Trophoblast cell (in vitro differentiated cells and primary cell): ENCODE data around the gene DUSP9.
A peak's percentile ranks its signal among the peaks of the same experiment; 100 is the strongest.

Source experiments
- DNase-seq, 2 donors: peaks; one replicate each; pipeline ENCODE4 v3.0.0-alpha.2; 2016
- H2AFZ ChIP-seq: 2 replicates; pipeline ENCODE4 v1.6.1; 2013; ENCODE audit warnings: low read length, moderate library complexity, mild to moderate bottlenecking; ENCODE audit not compliant: insufficient read depth, poor library complexity
- H2AK5ac ChIP-seq: 2 replicates; pipeline ENCODE4 v1.6.1; 2013; ENCODE audit warnings: mild to moderate bottlenecking, low read length
- H2BK120ac ChIP-seq: 2 replicates; pipeline ENCODE4 v1.6.1; 2013; ENCODE audit warnings: low read length, mild to moderate bottlenecking, moderate library complexity; ENCODE audit not compliant: insufficient read depth, poor library complexity
- H2BK12ac ChIP-seq: 2 replicates; pipeline ENCODE4 v1.6.1; 2013; ENCODE audit warnings: mild to moderate bottlenecking, low read length, moderate library complexity
- H2BK5ac ChIP-seq: 2 replicates; pipeline ENCODE4 v1.6.1; 2013; ENCODE audit warnings: low read length, low read depth, moderate library complexity, mild to moderate bottlenecking; ENCODE audit not compliant: poor library complexity
- H3K14ac ChIP-seq: 2 replicates; pipeline ENCODE4 v1.6.1; 2013; ENCODE audit warnings: mild to moderate bottlenecking, low read length
- H3K18ac ChIP-seq: 2 replicates; pipeline ENCODE4 v1.6.1; 2013; ENCODE audit warnings: mild to moderate bottlenecking, low read length
- H3K23ac ChIP-seq: 2 replicates; pipeline ENCODE4 v1.6.1; 2013; ENCODE audit warnings: low read length
- H3K27ac ChIP-seq: 2 replicates; pipeline ENCODE4 v1.5.1; 2013; ENCODE audit warnings: low read depth, mild to moderate bottlenecking, inconsistent platforms, low read length, moderate library complexity
- H3K27me3 ChIP-seq: 2 replicates; pipeline ENCODE4 v1.6.1; 2013; ENCODE audit warnings: inconsistent platforms, mild to moderate bottlenecking, low read length, moderate library complexity; ENCODE audit not compliant: insufficient read depth
- H3K36me3 ChIP-seq, 2 experiments: 1 replicate in 1 of 2; 2 replicates in 1 of 2; pipeline ENCODE4 v1.6.1; 2013; ENCODE audit warnings: low read length in 2 of 2, mild to moderate bottlenecking in 2 of 2, moderate library complexity in 1 of 2; ENCODE audit not compliant: insufficient read depth in 2 of 2, control insufficient read depth in 1 of 2
- H3K4ac ChIP-seq: 2 replicates; pipeline ENCODE4 v1.6.1; 2013; ENCODE audit warnings: low read depth, mild to moderate bottlenecking, low read length, moderate library complexity
- H3K4me1 ChIP-seq, 2 experiments: 1 replicate in 1 of 2; 2 replicates in 1 of 2; pipeline ENCODE4 v1.6.1; 2013; ENCODE audit warnings: low read length in 2 of 2, mild to moderate bottlenecking in 2 of 2, moderate library complexity in 1 of 2; ENCODE audit not compliant: insufficient read depth in 2 of 2, control insufficient read depth in 1 of 2
- H3K4me2 ChIP-seq: 2 replicates; pipeline ENCODE4 v1.6.1; 2013; ENCODE audit warnings: inconsistent platforms, mild to moderate bottlenecking, low read length, moderate library complexity
- H3K4me3 ChIP-seq: 2 replicates; pipeline ENCODE4 v1.5.1; 2013; ENCODE audit warnings: mild to moderate bottlenecking, low read depth, low read length, inconsistent platforms
- H3K79me1 ChIP-seq: one replicate; pipeline ENCODE4 v1.6.1; 2013; ENCODE audit warnings: low read length
- H3K79me2 ChIP-seq: 2 replicates; pipeline ENCODE4 v1.6.1; 2013; ENCODE audit warnings: low read length, mild to moderate bottlenecking; ENCODE audit not compliant: control insufficient read depth, insufficient read depth, poor library complexity
- H3K9ac ChIP-seq: 2 replicates; pipeline ENCODE4 v1.6.1; 2013; ENCODE audit warnings: mild to moderate bottlenecking, low read length
- H3K9me3 ChIP-seq: 2 replicates; pipeline ENCODE4 v1.6.1; 2013; ENCODE audit warnings: low read depth, mild to moderate bottlenecking, control low read depth, inconsistent platforms, low read length; ENCODE audit not compliant: insufficient read depth
- H4K12ac ChIP-seq: 2 replicates; pipeline ENCODE4 v1.6.1; 2013; ENCODE audit warnings: low read depth, mild to moderate bottlenecking, low read length, moderate library complexity
- H4K8ac ChIP-seq: 2 replicates; pipeline ENCODE4 v1.6.1; 2013; ENCODE audit warnings: low read depth, mild to moderate bottlenecking, low read length, moderate library complexity
- H4K91ac ChIP-seq: one replicate; pipeline ENCODE4 v1.6.1; 2013; ENCODE audit warnings: low read depth, mild to moderate bottlenecking, low read length, moderate library complexity
- WGBS: extraction: QIAGEN DNeasy Blood & Tissue Kit; methylation state at CpG from one replicate; pipeline ENCODE4 v1.1.7; 2013; ENCODE audit warnings: missing lambda C conversion rate; ENCODE audit not compliant: insufficient read length, insufficient coverage; ENCODE audit errors: extremely low coverage; 5-methylcytosine and 5-hydroxymethylcytosine counted together

Gene DUSP9

DNA sequence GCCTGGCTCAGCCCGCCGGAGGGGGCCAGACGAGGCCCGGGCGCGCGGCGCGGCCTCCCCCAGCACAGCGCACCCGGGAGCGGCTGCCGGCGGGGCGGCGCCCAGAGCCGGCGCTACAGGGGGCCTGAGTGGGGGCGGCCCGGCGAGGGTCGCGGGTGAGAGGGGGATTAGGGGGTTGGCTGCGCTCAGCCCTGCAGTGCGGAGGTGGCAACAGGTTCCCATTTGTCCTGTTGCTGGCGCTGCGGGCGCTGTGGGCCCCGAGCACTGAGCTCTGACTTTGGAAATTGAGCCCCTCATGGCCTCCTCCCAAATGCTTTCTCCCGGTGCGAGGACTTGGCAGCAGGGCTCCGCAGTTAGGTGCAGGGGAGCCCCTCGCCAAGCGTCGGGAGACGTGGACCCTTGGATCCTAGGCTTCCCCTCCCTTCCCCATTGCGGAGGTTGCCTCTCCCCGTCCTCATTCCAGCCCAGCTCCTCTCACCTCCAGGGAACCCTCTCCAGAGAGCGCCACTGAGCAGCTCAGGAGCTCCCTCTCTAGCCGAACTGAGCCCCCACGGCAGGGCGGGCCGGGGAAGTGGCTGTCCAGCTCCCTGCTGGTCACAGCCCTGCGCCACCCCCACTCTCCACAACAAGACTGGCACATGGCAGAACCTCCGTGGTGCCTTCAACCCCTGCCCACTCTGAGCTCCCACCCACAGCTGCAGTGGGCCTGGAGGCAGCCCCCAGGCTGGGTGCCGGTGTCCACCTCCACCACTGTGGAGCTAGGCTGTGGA, 2.5 kb upstream of the DUSP9 start:
- H3K4ac ChIP-seq: no peak overlapping the region
- no peaks in the 10 kb centered on the region for H3K79me2 ChIP-seq
- no peaks in the 10 kb centered on the region for H3K79me1 ChIP-seq
- H3K27ac ChIP-seq: no peak overlapping the region
- H3K9me3 ChIP-seq: peaks cover 2% of the 10 kb centered on the region
- no peaks in the 10 kb centered on the region for H3K36me3 ChIP-seq
- no peak overlapping the region for H2BK12ac ChIP-seq
- DNase-seq: no peak
- no peak overlapping the region for H3K9ac ChIP-seq
- H4K91ac ChIP-seq: no peak overlapping the region
- no peak overlapping the region for H3K23ac ChIP-seq
- no peak overlapping the region for H4K8ac ChIP-seq
- no CpG with 5 or more reads among the region's 46 CpGs for WGBS
- peak overlapping the region; percentile 27 for H3K4me2 ChIP-seq
- no peak overlapping the region for H2BK5ac ChIP-seq
- no peak overlapping the region for H3K4me3 ChIP-seq
- H3K18ac ChIP-seq: no peak overlapping the region
- no peak overlapping the region for H4K12ac ChIP-seq
- H3K27me3 ChIP-seq: peaks cover 63% of the 10 kb centered on the region
- peaks cover 7% of the 10 kb centered on the region in 2 experiments for H3K4me1 ChIP-seq
- no peak overlapping the region for H2AFZ ChIP-seq
- H2BK120ac ChIP-seq: no peak overlapping the region
- H2AK5ac ChIP-seq: no peak overlapping the region
- no peak overlapping the region for H3K14ac ChIP-seq

DNA sequence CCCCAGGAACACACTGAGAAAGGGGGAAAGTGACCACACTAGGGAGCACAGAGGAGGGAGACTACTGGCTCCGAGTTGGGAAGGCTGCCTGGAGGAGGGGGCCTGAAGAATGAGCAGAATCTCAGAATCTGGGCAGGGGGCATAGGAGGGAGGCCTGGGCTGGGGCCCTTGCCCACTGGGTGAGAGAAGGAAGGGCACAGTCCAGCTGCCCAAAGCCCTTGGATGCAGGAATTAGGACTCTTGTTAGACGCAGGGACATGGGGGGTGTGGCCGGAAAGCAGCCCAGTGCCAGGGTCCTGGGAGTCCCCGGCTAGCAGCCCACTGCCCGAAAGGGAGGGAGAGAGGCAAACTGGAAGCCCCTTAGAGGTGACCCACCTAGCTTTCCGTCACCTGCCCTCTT, 1.9 kb upstream of the DUSP9 start:
- Histone ChIP-seq H3K9me3 (peaks cover 2% of the 10 kb centered on the region), H3K4me3 (no peak overlapping the region), H4K91ac (no peak overlapping the region), H2AK5ac (no peak overlapping the region), H2BK12ac (no peak overlapping the region), H3K27ac (no peak overlapping the region), H3K14ac (no peak overlapping the region), H4K12ac (no peak overlapping the region), H4K8ac (no peak overlapping the region), H3K23ac (no peak overlapping the region), H3K79me2 (no peaks in the 10 kb centered on the region), H3K18ac (no peak overlapping the region), H3K4me1 (peaks cover 7% of the 10 kb centered on the region in 2 experiments), H3K36me3 (no peaks in the 10 kb centered on the region), H3K27me3 (peaks cover 63% of the 10 kb centered on the region), H2AFZ (no peak overlapping the region), H3K79me1 (no peaks in the 10 kb centered on the region), H3K4ac (no peak overlapping the region), H2BK5ac (no peak overlapping the region), H3K9ac (no peak overlapping the region), H2BK120ac (no peak overlapping the region), H3K4me2 (no peak overlapping the region)
- WGBS: no CpG with 5 or more reads among the region's 6 CpGs
- no peak for DNase-seq

DNA sequence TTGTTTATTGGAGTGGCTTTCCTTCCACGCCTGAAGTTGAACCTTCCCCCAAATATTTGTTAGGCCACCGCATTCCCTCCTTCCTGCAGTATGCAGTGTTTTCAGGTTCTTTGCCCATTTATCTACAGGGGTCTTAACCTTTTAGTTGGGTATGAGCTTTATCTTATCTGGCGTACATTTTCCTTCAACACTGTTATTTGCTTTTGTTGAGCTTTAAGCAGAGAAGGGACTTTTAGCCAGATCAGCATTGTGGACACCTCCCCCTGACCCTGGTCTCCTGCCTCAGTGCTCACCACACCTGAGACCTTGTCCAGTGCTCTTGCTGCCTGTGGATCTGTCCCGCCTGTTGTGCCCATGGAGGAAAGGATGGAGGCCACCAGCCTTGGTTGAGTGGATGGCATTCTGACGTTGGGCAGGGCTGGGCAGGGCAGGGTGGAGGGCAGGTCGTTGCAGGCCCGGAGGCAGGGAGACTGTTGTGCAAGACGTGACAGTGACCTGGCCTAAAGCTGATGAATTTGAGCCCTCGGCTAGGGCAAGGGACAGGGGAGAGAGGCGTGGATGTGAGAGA, 998 bp upstream of the DUSP9 start:
- H3K79me2 ChIP-seq: no peaks in the 10 kb centered on the region
- WGBS: no CpG with 5 or more reads among the region's 10 CpGs

DNA sequence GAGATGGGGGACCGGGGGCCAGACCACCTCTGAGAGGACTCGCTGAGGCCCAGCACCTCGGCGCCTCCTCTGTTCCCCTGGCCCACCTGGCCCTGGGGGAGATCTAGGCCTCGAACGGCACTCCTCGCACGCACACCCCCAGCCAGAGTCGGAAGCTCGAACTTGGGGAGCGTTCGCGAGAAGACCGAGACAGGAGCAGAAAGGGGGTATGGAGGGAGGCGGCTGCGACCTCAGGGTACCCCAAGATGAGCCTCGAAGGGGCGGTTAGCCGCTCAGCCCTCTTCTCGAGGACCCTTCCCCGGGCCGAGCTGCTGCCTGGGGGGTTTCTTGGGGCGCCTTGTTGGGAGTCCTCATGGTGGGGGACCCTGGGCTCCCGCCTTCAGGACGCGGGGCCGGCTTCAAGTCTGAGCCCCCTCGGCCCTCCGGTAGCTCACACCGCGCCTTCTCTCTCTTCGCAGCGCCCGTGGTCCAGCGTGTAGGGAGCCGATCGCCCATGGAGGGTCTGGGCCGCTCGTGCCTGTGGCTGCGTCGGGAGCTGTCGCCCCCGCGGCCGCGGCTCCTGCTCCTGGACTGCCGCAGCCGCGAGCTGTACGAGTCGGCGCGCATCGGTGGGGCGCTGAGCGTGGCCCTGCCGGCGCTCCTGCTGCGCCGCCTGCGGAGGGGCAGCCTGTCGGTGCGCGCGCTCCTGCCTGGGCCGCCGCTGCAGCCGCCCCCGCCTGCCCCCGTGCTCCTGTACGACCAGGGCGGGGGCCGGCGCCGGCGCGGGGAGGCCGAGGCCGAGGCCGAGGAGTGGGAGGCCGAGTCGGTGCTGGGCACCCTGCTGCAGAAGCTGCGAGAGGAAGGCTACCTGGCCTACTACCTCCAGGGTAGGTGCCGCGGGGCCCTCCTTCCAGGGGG, 706 bp downstream of the DUSP9 start:
- no peak overlapping the region for H4K91ac ChIP-seq
- H2BK120ac ChIP-seq: no peak overlapping the region
- no peak overlapping the region for H3K18ac ChIP-seq
- peaks cover 7% of the 10 kb centered on the region in 2 experiments for H3K4me1 ChIP-seq
- no peak overlapping the region for H3K4ac ChIP-seq
- no peak for DNase-seq
- no peak overlapping the region for H3K9ac ChIP-seq
- no peak overlapping the region for H2AFZ ChIP-seq
- no peak overlapping the region for H3K4me2 ChIP-seq
- H3K23ac ChIP-seq: no peak overlapping the region
- no peaks in the 10 kb centered on the region for H3K79me2 ChIP-seq
- H4K12ac ChIP-seq: no peak overlapping the region
- no CpG with 5 or more reads among the region's 85 CpGs for WGBS
- H2BK5ac ChIP-seq: no peak overlapping the region
- no peaks in the 10 kb centered on the region for H3K36me3 ChIP-seq
- no peak overlapping the region for H2BK12ac ChIP-seq
- H3K9me3 ChIP-seq: peaks cover 2% of the 10 kb centered on the region
- no peaks in the 10 kb centered on the region for H3K79me1 ChIP-seq
- peaks cover 48% of the 10 kb centered on the region for H3K27me3 ChIP-seq
- H2AK5ac ChIP-seq: no peak overlapping the region
- no peak overlapping the region for H3K4me3 ChIP-seq
- no peak overlapping the region for H3K27ac ChIP-seq
- H3K14ac ChIP-seq: no peak overlapping the region
- H4K8ac ChIP-seq: no peak overlapping the region

More for the DNA sequence above, 998 bp upstream of the DUSP9 start:
- DNase-seq: peak in 1 of 2 donors; percentile 51
- no peak overlapping the region for H2BK12ac ChIP-seq
- peaks cover 61% of the 10 kb centered on the region for H3K27me3 ChIP-seq
- H4K91ac ChIP-seq: no peak overlapping the region
- H2AK5ac ChIP-seq: no peak overlapping the region
- H3K9ac ChIP-seq: no peak overlapping the region
- H3K14ac ChIP-seq: no peak overlapping the region
- H2BK5ac ChIP-seq: no peak overlapping the region
- H3K4me3 ChIP-seq: no peak overlapping the region
- H2BK120ac ChIP-seq: no peak overlapping the region
- no peaks in the 10 kb centered on the region for H3K79me1 ChIP-seq
- no peak overlapping the region for H3K4ac ChIP-seq
- H3K18ac ChIP-seq: no peak overlapping the region
- peaks cover 7% of the 10 kb centered on the region in 2 experiments for H3K4me1 ChIP-seq
- no peak overlapping the region for H4K8ac ChIP-seq
- H3K4me2 ChIP-seq: no peak overlapping the region
- peaks cover 2% of the 10 kb centered on the region for H3K9me3 ChIP-seq
- H2AFZ ChIP-seq: no peak overlapping the region
- H4K12ac ChIP-seq: no peak overlapping the region
- no peaks in the 10 kb centered on the region for H3K36me3 ChIP-seq
- no peak overlapping the region for H3K23ac ChIP-seq
- H3K27ac ChIP-seq: no peak overlapping the region
